GM12878 (cell line): ENCODE data around the gene ARHGEF10L. TPM values are rescaled to one million over a fixed set of nuclear protein-coding genes. Genes with fewer than 3 reads are reported as not detected.

Source experiments
- ATAC-seq: fragments of 200-7000 bp; cut with Tn5 transposase; 3 replicates; pipeline ENCODE4 v1.9.1; 2020; ENCODE audit warnings: mild to moderate bottlenecking, moderate library complexity
- BruUV-seq: library from RNA; stranded (reverse); fragments of 400-500 nt; replicated peaks from 2 replicates; lab custom pipeline; 2021; lab: Mats Ljungman, UMichigan
- CTCF ChIA-PET: fragments of 300-600 bp; sonication (Branson Sonifier 250); formaldehyde crosslinking; extraction: SDS; loops from one replicate; lab custom pipeline; 2021; ENCODE audit warnings: inconsistent platforms; lab: Yijun Ruan, JAX
- POLR2A ChIA-PET: fragments of 350-600 bp; formaldehyde crosslinking; extraction: SDS; loops from one replicate; lab custom pipeline; 2021; ENCODE audit warnings: inconsistent platforms; lab: Charles Lee
- RAD21 ChIA-PET: fragments of 300-600 bp; sonication (Branson Sonifier 250); formaldehyde crosslinking; loops from one replicate; lab custom pipeline; 2023; ENCODE audit warnings: antibody characterized with exemption; ENCODE audit not compliant: unreplicated experiment; lab: Charles Lee
- SMC1A ChIA-PET: fragments of 300-600 bp; sonication (Branson Sonifier 250); formaldehyde crosslinking; loops from one replicate; lab custom pipeline; 2023; ENCODE audit not compliant: unreplicated experiment, uncharacterized antibody; lab: Charles Lee
- DNase-seq: peaks from one replicate; pipeline ENCODE4 v3.0.0-alpha.2; 2011; ENCODE audit warnings: low read depth, low spot score
- FAIRE-seq: peaks from 3 replicates; lab custom pipeline; 2011; peaks lifted over from hg19 to GRCh38; lab: Jason Lieb, UNC
- H2AFZ ChIP-seq: 2 replicates; pipeline ENCODE4 v1.6.0; 2011; ENCODE audit warnings: low read depth, low read length, control low read depth; ENCODE audit not compliant: control insufficient read depth
- H3K27ac ChIP-seq: 2 replicates; pipeline ENCODE4 v1.5.1; 2011; ENCODE audit warnings: control low read depth; ENCODE audit not compliant: control insufficient read depth, insufficient read depth
- H3K27me3 ChIP-seq, 2 experiments: replicated peaks in 1 of 2; 2 replicates each; pipeline versions ENCODE4 v1.6.0 to v1.6.1; 2011; ENCODE audit warnings: low read length in 1 of 2; ENCODE audit not compliant: control insufficient read depth in 2 of 2, insufficient read depth in 2 of 2
- H3K36me3 ChIP-seq, 2 experiments: 2 replicates each; pipeline ENCODE4 v1.5.1; 2011; ENCODE audit warnings: low read length in 1 of 2; ENCODE audit not compliant: control insufficient read depth in 2 of 2, insufficient read depth in 2 of 2
- H3K4me1 ChIP-seq: 2 replicates; pipeline ENCODE4 v1.6.1; 2011; ENCODE audit warnings: mild to moderate bottlenecking, low read length, moderate library complexity, mixed read lengths; ENCODE audit not compliant: control insufficient read depth, insufficient read depth
- H3K4me2 ChIP-seq: 2 replicates; pipeline ENCODE4 v1.6.0; 2011; ENCODE audit warnings: control low read depth; ENCODE audit not compliant: control insufficient read depth, insufficient read depth
- H3K4me3 ChIP-seq: fragments of 200-600 bp; sonication (generic); 2 replicates; pipeline ENCODE4 v1.5.1; 2016
- H3K79me2 ChIP-seq: 2 replicates; pipeline ENCODE4 v1.6.0; 2011; ENCODE audit warnings: low read length; ENCODE audit not compliant: control insufficient read depth, insufficient read depth
- H3K9ac ChIP-seq: 2 replicates; pipeline ENCODE4 v1.8.0; 2011; ENCODE audit warnings: low read length, control low read depth, mixed read lengths; ENCODE audit not compliant: control insufficient read depth, insufficient read depth
- H3K9me3 ChIP-seq: replicated peaks from 3 replicates; pipeline ENCODE4 v1.5.1; 2011; ENCODE audit warnings: mild to moderate bottlenecking, low read length; ENCODE audit not compliant: control insufficient read depth, insufficient read depth
- H4K20me1 ChIP-seq: 2 replicates; pipeline ENCODE4 v1.6.0; 2011; ENCODE audit not compliant: control insufficient read depth, insufficient read depth
- BHLHE40 ChIP-seq, 2 experiments: fragments of 450-650 bp in 1 of 2; IDR thresholded peaks; 2 replicates each; pipeline ENCODE4 v1.6.1; 2011 to 2017; ENCODE audit warnings: low read depth in 2 of 2, borderline replicate concordance in 1 of 2, improper control_type of control experiment in 1 of 2, low read length in 1 of 2, mild to moderate bottlenecking in 1 of 2
- CBFB ChIP-seq: IDR thresholded peaks from 2 replicates; pipeline ENCODE4 v1.6.1; 2016; ENCODE audit warnings: antibody characterized with exemption, low read depth
- CBX3 ChIP-seq: fragments of 200-600 bp; sonication (generic); IDR thresholded peaks from 2 replicates; pipeline ENCODE4 v1.6.1; 2016; ENCODE audit warnings: low read depth, borderline replicate concordance
- FOXK2 ChIP-seq: fragments of 450-650 bp; IDR thresholded peaks from 2 replicates; pipeline ENCODE4 v1.6.1; 2017; ENCODE audit warnings: mild to moderate bottlenecking, moderate library complexity
- GABPA ChIP-seq: IDR thresholded peaks from 2 replicates; pipeline ENCODE4 v1.6.1; 2014; ENCODE audit warnings: antibody characterized with exemption, low read depth, mild to moderate bottlenecking, inconsistent platforms
- HCFC1 ChIP-seq: fragments of 150-350 bp; IDR thresholded peaks from 2 replicates; pipeline ENCODE4 v1.6.1; 2014; ENCODE audit warnings: low read length
- HDGF ChIP-seq: fragments of 450-650 bp; IDR thresholded peaks from 2 replicates; pipeline ENCODE4 v1.6.1; 2016; ENCODE audit warnings: antibody characterized with exemption
- HSF1 ChIP-seq: fragments of 150-350 bp; IDR thresholded peaks from 2 replicates; pipeline ENCODE4 v1.6.1; 2014; ENCODE audit warnings: mild to moderate bottlenecking, low read depth, low read length
- IKZF1 ChIP-seq: fragments of 450-650 bp; conservative IDR thresholded peaks from 2 replicates; pipeline ENCODE4 v1.6.1; 2017; ENCODE audit warnings: antibody characterized with exemption, mild to moderate bottlenecking
- RB1 ChIP-seq: fragments of 450-650 bp; formaldehyde crosslinking; IDR thresholded peaks from 2 replicates; pipeline ENCODE4 v1.6.1; 2017; ENCODE audit warnings: mild to moderate bottlenecking, borderline replicate concordance
- RELA ChIP-seq: fragments of 450-650 bp; IDR thresholded peaks from 2 replicates; pipeline ENCODE4 v1.8.0; 2014; ENCODE audit warnings: borderline replicate concordance; ENCODE audit not compliant: partially characterized antibody
- SMAD1 ChIP-seq: fragments of 450-650 bp; IDR thresholded peaks from 2 replicates; pipeline ENCODE4 v1.6.1; 2018; ENCODE audit warnings: mild to moderate bottlenecking, low read depth; ENCODE audit not compliant: partially characterized antibody
- SPI1 ChIP-seq: IDR thresholded peaks from 2 replicates; pipeline ENCODE4 v1.6.1; 2011; ENCODE audit warnings: low read depth, mild to moderate bottlenecking, low read length, moderate library complexity, borderline replicate concordance; ENCODE audit not compliant: insufficient read depth
- WGBS: methylation state at CpG from one replicate; pipeline ENCODE4 v1.1.6; 2016; ENCODE audit warnings: low lambda C conversion rate; ENCODE audit not compliant: insufficient replicate concordance, insufficient coverage; ENCODE audit errors: missing lambda C conversion rate; 5-methylcytosine and 5-hydroxymethylcytosine counted together
- in situ Hi-C: fragments of 300-500 bp; cut with MboI; formaldehyde crosslinking; loops from 9 replicates; pipeline ENCODE4 v1.14.3; 2018; ENCODE audit warnings: mixed read lengths
- intact Hi-C: fragments of 100-400 bp; cut with micrococcal nuclease; formaldehyde crosslinking; loops from one replicate; pipeline ENCODE4 v1.14.2; 2022; ENCODE audit not compliant: unreplicated experiment
- polyA plus RNA-seq, 11 experiments: library from polyadenylated mRNA; depleted of rRNA in 4 of 11; unstranded in 6 of 11; stranded (reverse) in 5 of 11; fragments of >200 nt; fragmentation: Nextera tagmentation in 4 of 11; fragmentation: Illumina TruSeq in 1 of 11; extraction: Ambion mirVana in 4 of 11; extraction: Trizol in 1 of 11; gene quantifications; 1 replicate in 1 of 11; 2 replicates in 10 of 11; pipeline versions ENCODE4 v1.2.1 to v1.2.3, GENCODE V29; 2011 to 2016; ENCODE audit warnings: inconsistent platforms in 2 of 11, missing spikeins in 2 of 11, low read depth in 1 of 11
- total RNA-seq, 4 experiments: library from RNA; depleted of rRNA in 3 of 4; stranded (reverse); fragments of >200 nt in 3 of 4; fragmentation: Illumina TruSeq in 1 of 4; extraction: Trizol in 1 of 4; gene quantifications; 2 replicates each; pipeline versions ENCODE4 v1.2.1 to v1.2.3, GENCODE V29; 2013 to 2021

Gene ARHGEF10L
- total and polyA plus RNA-seq, 10 of the 15 experiments (the other 5 are each of a cell fraction or from before 2014, with no cell fraction given), result 0.05 to 0.94 (median 0.28) TPM; not detected in 2

- SMC1A ChIA-PET, result no interaction called here
- H3K4me1 ChIP-seq, result no peaks in the 10 kb centered on the region
- H3K27me3 ChIP-seq, result peaks cover 0 to 4% of the 10 kb centered on the region in 2 experiments; a peak in 1 of 4 replicates
- H3K9ac ChIP-seq, result no peak overlapping the region
- ATAC-seq (no peak), DNase-seq (no peak), FAIRE-seq (no peak)
- H3K79me2 ChIP-seq, result no peaks in the 10 kb centered on the region
- no peak overlapping the region for H3K4me2 ChIP-seq
- no peak overlapping the region for H3K27ac ChIP-seq
- H3K4me3 ChIP-seq, result no peak overlapping the region
- 51% methylated on average over 9 of the region's 9 CpGs for WGBS
- TF ChIP-seq RB1 (no peak), BHLHE40 (IDR thresholded peaks at IDR 0.05; ENCODE audit: borderline replicate concordance in 1 of 2, low read depth in 2 of 2, low read length in 1 of 2) (no peak), SMAD1 (no peak), HCFC1 (no peak), CBX3 (no peak), SPI1 (no peak), FOXK2 (no peak), IKZF1 (no peak), HDGF (no peak), CBFB (no peak), RELA (no peak), HSF1 (no peak), GABPA (no peak)
- POLR2A ChIA-PET, result no interaction called here
- H3K36me3 ChIP-seq, result no peaks in the 10 kb centered on the region
- intact Hi-C loops, result no loop called here
- H4K20me1 ChIP-seq, result no peaks in the 10 kb centered on the region
- RAD21 ChIA-PET, result no interaction called here
- BruUV-seq, result no TSS peak
- H2AFZ ChIP-seq, result no peak overlapping the region
- in situ Hi-C loops, result no loop called here
- CTCF ChIA-PET, result interaction anchor here (0.8 to 0.9 kb wide), 2 partner anchors 10 to 94 kb away, joined by 3 to 6 read pairs; no protein-coding TSS in a partner anchor
- H3K9me3 ChIP-seq, result no peaks in the 10 kb centered on the region
Measured at GRCh38 chr1:17596186-17596585, 56.7 kb downstream of the ARHGEF10L start.
